Middle frontal gyrus (tissue), 1 donor: ENCODE results near the gene CDHR1.
"Not testable (repeated sequence)": the region's sequence is repeated elsewhere in the genome, so short reads cannot be mapped to it uniquely, and the experiment has no call there.

Experiments
- DNase-seq: peaks from one replicate; pipeline ENCODE4 v3.0.0-alpha.2; 2015; ENCODE audit warnings: low spot score; ENCODE audit errors: extremely low spot score

Gene CDHR1

DNA sequence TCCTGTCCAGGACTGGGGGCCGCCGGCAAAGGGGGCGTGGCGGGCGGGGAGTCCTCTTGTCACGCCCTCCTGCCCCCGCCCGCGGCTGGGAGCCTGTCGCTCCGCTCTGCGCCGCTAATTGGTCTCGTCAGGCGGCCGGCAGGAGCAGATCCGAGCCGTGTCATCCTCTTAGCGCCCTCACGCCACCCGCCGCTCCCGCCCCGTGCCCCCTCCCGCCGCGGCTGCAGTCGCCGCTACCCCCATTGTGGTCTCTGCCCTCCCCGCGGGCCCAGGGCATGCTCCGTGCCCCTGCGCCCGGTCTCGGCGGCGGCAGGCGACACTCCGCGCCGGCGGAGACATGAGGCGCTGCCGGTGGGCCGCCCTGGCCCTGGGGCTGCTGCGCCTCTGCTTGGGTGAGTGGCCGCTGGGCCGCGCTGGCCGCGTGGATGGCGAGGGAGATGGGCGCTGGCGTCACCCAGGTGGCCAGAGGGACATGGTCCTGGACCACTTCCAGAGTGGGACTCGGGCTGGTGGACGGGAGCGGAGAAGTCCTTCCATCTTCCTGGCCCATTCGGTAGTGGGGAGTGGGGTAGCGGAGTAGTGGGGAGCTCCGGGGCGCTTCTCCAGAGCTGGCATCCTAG lies at the start of gene CDHR1:
CDHR1 (plus strand) TSS at position 114 of the 620 bp plus-strand sequence; CDS start at position 338, 224 bp downstream.
- no peak for DNase-seq

DNA sequence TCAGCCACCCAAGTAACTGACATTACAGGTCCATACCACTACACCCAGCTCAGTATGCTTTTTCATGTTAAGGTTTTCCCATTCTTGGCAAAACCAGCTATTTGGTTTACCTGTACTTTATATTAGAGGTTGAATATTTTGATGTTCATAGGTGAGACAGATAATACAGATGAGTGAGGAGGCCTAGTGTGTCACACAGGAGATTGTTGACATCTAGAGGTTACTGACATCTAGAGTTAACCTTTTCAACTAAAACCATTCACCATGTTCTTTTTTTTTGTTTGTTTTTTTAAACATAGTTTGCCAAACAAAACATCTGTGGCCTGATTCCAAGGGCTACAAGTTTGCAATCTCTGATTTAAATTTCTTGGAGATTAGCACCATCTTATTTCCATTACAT lies 47.0 kb upstream of the CDHR1 start:
- no peak for DNase-seq

GRCh38 chr10:84148006-84148597 lies 46.2 kb upstream of the CDHR1 start:
- not testable (repeated sequence) for DNase-seq

DNA sequence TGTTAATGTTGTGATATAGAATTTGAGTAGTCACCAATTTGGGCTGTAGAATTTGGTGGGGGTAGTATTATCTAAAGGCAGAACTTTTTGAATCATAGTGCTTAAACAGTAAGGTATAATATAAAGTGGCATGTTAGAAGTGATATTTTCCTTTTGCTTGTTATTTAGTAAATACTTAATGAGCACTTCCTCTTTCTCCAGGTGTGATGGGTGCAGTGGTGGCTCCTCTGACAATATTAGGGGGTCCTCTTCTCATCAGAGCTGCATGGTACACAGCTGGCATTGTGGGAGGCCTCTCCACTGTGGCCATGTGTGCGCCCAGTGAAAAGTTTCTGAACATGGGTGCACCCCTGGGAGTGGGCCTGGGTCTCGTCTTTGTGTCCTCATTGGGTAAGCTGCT lies 44.5 kb upstream of the CDHR1 start:
- DNase-seq: no peak

DNA sequence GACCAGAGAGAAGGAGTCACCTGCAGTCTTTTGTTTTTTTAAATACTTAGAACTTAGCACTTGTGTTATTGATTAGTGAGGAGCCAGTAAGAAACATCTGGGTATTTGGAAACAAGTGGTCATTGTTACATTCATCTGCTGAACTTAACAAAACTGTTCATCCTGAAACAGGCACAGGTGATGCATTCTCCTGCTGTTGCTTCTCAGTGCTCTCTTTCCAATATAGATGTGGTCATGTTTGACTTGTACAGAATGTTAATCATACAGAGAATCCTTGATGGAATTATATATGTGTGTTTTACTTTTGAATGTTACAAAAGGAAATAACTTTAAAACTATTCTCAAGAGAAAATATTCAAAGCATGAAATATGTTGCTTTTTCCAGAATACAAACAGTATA lies 41.6 kb upstream of the CDHR1 start:
- DNase-seq: no peak

GRCh38 chr10:84155521-84155920 lies 38.8 kb upstream of the CDHR1 start:
- no peak for DNase-seq

DNA sequence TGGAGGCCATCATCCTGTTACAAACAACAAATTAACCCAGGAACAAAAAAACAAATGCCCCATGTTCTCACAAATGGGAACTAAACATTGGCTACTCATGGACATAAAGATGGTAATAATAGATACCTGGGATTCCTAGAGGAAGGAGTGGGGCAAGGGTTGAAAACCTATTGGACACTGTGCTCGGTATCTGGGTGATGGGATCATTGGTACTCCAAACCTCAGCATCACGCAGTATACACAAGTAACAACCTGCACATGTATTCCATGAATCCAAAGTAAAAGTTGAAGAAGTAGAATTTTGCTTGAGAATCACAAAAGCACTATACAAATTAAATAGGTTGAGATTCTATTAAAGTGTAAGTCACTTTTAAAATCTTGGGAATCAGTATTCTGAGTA lies 38.3 kb upstream of the CDHR1 start:
- DNase-seq: no peak

- DNase-seq: no peak
These were observed 37.6 kb upstream of the CDHR1 start for GRCh38 chr10:84156768-84157167.

DNA sequence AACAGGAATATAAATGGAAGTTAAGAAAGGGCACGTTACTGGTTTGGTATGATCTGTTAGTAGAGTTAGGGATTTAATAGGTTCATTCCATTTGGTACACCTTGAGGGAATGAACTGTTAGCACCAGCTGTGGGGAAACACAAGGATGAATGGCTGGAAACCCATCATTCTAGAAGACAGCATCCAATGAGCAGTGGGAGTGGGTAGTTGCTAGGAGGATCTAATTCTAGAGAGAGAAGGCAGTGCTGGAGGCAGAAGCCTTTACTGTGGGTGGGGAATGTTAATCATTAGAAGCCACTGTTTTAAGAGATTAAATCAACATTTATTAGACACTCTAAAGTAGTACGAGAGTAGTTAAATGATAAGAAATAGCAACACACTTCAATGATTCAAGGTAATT lies 36.3 kb upstream of the CDHR1 start:
- no peak for DNase-seq

GRCh38 chr10:84158550-84158949 lies 35.8 kb upstream of the CDHR1 start:
- no peak for DNase-seq

DNA sequence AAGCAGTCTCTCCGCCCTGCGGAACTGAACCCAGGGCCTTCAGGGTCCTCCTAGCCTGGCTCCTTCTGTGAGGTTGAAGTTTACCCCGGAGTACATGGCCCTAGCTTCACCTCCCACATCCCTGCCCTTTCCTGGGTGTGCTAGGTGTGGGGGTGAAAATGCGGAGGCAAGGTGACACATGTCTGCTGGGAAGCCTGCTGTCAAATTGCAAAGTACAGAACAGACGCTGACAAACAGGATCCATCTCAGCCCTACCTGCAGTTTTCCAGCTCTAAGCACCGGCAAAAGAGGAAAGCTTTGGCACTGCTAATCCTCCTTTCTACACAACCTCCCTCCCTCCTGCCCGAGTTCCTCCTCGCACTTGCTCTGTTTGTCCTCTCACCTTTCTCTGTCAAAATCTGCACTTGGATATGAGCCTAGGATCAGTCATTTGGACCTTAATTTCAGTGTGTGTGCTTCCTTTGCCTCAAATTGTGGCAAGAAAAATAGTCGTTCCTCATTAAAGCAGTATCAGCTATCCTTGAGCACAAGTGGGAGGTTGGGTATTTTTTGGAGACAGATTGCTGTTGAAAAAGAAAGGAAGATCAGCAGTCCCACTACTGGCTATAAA lies 35.2 kb upstream of the CDHR1 start:
- no peak for DNase-seq

GRCh38 chr10:84160663-84161362 lies 33.5 kb upstream of the CDHR1 start:
- DNase-seq: no peak

GRCh38 chr10:84163996-84164395 lies 30.3 kb upstream of the CDHR1 start:
- DNase-seq: no peak

DNA sequence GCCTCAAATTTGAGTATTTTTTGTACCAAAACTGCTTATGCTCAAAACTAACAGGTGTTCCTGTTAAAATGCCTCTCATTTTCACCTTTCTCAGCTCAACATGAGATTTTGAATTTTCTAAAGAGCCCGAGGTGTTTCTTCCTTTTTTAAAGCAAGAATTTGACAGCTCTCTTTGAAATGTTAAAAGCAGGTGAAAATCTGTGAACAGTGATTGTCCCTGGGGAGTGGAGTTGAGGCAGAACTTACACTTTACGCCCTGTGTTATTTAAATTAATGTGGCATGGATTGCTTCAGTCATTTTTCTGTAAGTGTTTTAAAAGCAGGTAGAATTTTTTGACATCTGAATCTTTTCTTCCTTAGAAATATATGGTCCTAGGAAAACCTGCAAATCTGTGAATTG lies 29.9 kb upstream of the CDHR1 start:
- no peak for DNase-seq

- no peak for DNase-seq
These were observed 27.6 kb upstream of the CDHR1 start for GRCh38 chr10:84166620-84167288.

GRCh38 chr10:84167289-84167653 lies 27.1 kb upstream of the CDHR1 start:
- DNase-seq: not testable (repeated sequence)

GRCh38 chr10:84168382-84168781 lies 26.0 kb upstream of the CDHR1 start:
- DNase-seq: not testable (repeated sequence)

GRCh38 chr10:84171237-84171636 lies 23.1 kb upstream of the CDHR1 start:
- not testable (repeated sequence) for DNase-seq

GRCh38 chr10:84171700-84172466 lies 22.5 kb upstream of the CDHR1 start:
- not testable (repeated sequence) for DNase-seq

DNA sequence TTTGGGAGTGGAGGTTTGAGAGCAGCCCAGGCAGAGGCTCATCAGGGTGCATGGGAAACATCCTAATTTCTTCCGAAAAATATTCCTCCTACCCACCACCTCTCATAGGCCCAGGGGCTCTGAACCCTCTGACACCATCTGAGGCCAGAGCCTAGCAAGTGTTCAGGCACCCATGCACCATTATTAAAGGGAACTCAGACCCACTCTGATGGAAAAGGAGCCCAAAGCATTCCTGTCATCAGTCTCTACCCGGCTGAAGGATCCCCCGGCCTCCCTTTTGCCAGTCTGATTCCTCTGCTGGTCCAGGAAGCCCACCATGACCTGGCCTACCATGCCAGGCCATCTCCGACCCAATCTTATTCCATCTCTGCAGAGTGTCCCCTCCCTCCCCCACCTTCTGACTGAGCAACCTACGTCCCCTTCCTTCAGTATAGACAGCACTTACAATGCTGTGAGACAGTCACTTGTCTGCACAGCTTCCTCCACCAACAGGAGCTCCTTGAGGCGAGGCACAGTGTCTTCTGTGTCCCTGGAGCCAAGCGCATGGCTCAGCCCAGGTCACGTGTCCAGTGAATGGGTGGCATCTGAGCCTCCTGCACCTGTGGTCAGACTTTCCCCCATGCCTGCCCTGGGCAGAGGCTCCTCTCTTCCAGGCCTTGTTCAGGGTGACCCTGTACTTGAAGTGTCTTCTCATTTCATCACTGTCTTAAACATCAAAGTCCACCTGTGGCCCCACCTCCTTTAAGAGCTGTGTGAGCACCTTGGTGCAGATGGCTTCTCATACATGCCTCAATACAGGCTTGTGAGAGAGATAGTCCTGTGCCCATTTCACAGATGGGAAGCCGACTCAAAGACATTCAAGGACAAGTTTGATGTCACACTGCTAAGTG lies 21.6 kb upstream of the CDHR1 start:
- no peak for DNase-seq
